WTC11 (cell line): ENCODE measurements around the gene TPX2. TPM values are rescaled to one million over a fixed set of nuclear protein-coding genes. Genes with fewer than 3 reads are reported as not detected.

ENCODE experiments used
- ATAC-seq: fragments of 200-7000 bp; cut with Tn5 transposase; 2 replicates; pipeline ENCODE4 v1.10.0; 2021; ENCODE audit warnings: mild to moderate bottlenecking, moderate library complexity
- CTCF ChIA-PET: fragments of 300-600 bp; sonication (Branson Sonifier 250); formaldehyde crosslinking; loops from one replicate; lab custom pipeline; 2021; ENCODE audit warnings: antibody characterized with exemption; lab: Charles Lee
- POLR2A ChIA-PET: fragments of 350-600 bp; sonication (Branson Sonifier 250); formaldehyde crosslinking; loops from one replicate; lab custom pipeline; 2021; ENCODE audit warnings: antibody characterized with exemption; lab: Charles Lee
- DNase-seq: peaks from one replicate; pipeline ENCODE4 v3.0.0; 2021; ENCODE audit warnings: low spot score
- H3K27ac Mint-ChIP-seq: 2 replicates; pipeline ENCODE4 v1.8.0; 2021; ENCODE audit warnings: mixed read lengths
- H3K27me3 Mint-ChIP-seq: 2 replicates; pipeline ENCODE4 v1.8.0; 2021; ENCODE audit warnings: low read depth, mild to moderate bottlenecking, moderate library complexity, mixed read lengths
- H3K36me3 Mint-ChIP-seq: 2 replicates; pipeline ENCODE4 v1.8.0; 2021; ENCODE audit warnings: mixed read lengths
- H3K4me1 Mint-ChIP-seq: 2 replicates; pipeline ENCODE4 v1.8.0; 2022; ENCODE audit warnings: mixed read lengths
- H3K4me3 Mint-ChIP-seq: 2 replicates; pipeline ENCODE4 v1.8.0; 2021; ENCODE audit warnings: mild to moderate bottlenecking, moderate library complexity, mixed read lengths
- H3K9me3 Mint-ChIP-seq: 2 replicates; pipeline ENCODE4 v1.8.0; 2021; ENCODE audit warnings: mixed read lengths
- ARID4B ChIP-seq: sonication (generic); formaldehyde crosslinking; IDR thresholded peaks from 2 replicates; pipeline ENCODE4 v1.8.0; 2023; ENCODE audit warnings: missing genetic modification reagents, mild to moderate bottlenecking, borderline replicate concordance
- E2F4 ChIP-seq: sonication (generic); formaldehyde crosslinking; IDR thresholded peaks from 2 replicates; pipeline ENCODE4 v1.8.1; 2022; ENCODE audit warnings: low read depth, mild to moderate bottlenecking, moderate library complexity, missing genetic modification reagents, borderline replicate concordance
- ELF4 ChIP-seq: sonication (generic); formaldehyde crosslinking; IDR thresholded peaks from 2 replicates; pipeline ENCODE4 v1.8.1; 2022; ENCODE audit warnings: low read depth, mild to moderate bottlenecking, moderate library complexity, missing genetic modification reagents
- EMX1 ChIP-seq: fragments of 250-450 bp; sonication (Bioruptor Pico); IDR thresholded peaks from 2 replicates; pipeline ENCODE4 v1.8.0; 2021; ENCODE audit warnings: mild to moderate bottlenecking
- FOXJ3 ChIP-seq: sonication (generic); formaldehyde crosslinking; IDR thresholded peaks from 2 replicates; pipeline ENCODE4 v1.9.0; 2021; ENCODE audit warnings: missing genetic modification reagents, mild to moderate bottlenecking, borderline replicate concordance
- GTF2I ChIP-seq: fragments of 250-450 bp; sonication (Bioruptor Pico); conservative IDR thresholded peaks from 2 replicates; pipeline ENCODE4 v1.4.0; 2021; ENCODE audit warnings: mild to moderate bottlenecking
- HMGA2 ChIP-seq: fragments of 250-450 bp; sonication (Bioruptor Pico); IDR thresholded peaks from 2 replicates; pipeline ENCODE4 v1.4.0; 2021; ENCODE audit warnings: mild to moderate bottlenecking, moderate library complexity
- IRF1 ChIP-seq: sonication (generic); formaldehyde crosslinking; IDR thresholded peaks from 2 replicates; pipeline ENCODE4 v1.8.0; 2023; ENCODE audit warnings: missing genetic modification reagents
- OVOL2 ChIP-seq: fragments of 250-450 bp; sonication (Bioruptor Pico); IDR thresholded peaks from 2 replicates; pipeline ENCODE4 v1.9.0; 2021; ENCODE audit warnings: mild to moderate bottlenecking, borderline replicate concordance
- STAT6 ChIP-seq: sonication (generic); formaldehyde crosslinking; conservative IDR thresholded peaks from 2 replicates; pipeline ENCODE4 v1.8.1; 2023; ENCODE audit warnings: mild to moderate bottlenecking, low read depth, missing genetic modification reagents, moderate library complexity
- TEAD4 ChIP-seq: sonication (generic); formaldehyde crosslinking; IDR thresholded peaks from 2 replicates; pipeline ENCODE4 v1.8.0; 2022; ENCODE audit warnings: mild to moderate bottlenecking, missing genetic modification reagents
- USF2 ChIP-seq: sonication (generic); formaldehyde crosslinking; IDR thresholded peaks from 2 replicates; pipeline ENCODE4 v1.8.1; 2023; ENCODE audit warnings: mild to moderate bottlenecking, missing genetic modification reagents, moderate library complexity
- ZBTB21 ChIP-seq: sonication (generic); formaldehyde crosslinking; IDR thresholded peaks from 2 replicates; pipeline ENCODE4 v1.8.1; 2023; ENCODE audit warnings: mild to moderate bottlenecking, missing genetic modification reagents, borderline replicate concordance
- ZNF232 ChIP-seq: sonication (generic); formaldehyde crosslinking; IDR thresholded peaks from 2 replicates; pipeline ENCODE4 v1.8.0; 2022; ENCODE audit warnings: mild to moderate bottlenecking, missing genetic modification reagents
- ZNF396 ChIP-seq: fragments of 250-450 bp; sonication (Bioruptor Pico); IDR thresholded peaks from 2 replicates; pipeline ENCODE4 v1.8.0; 2021; ENCODE audit warnings: mild to moderate bottlenecking, moderate library complexity, borderline replicate concordance
- ZNF671 ChIP-seq: fragments of 250-450 bp; sonication (Bioruptor Pico); IDR thresholded peaks from 2 replicates; pipeline ENCODE4 v1.8.0; 2021; ENCODE audit warnings: mild to moderate bottlenecking
- ZSCAN18 ChIP-seq: fragments of 250-450 bp; sonication (Bioruptor Pico); IDR thresholded peaks from 2 replicates; pipeline ENCODE4 v2.1.2; 2022; ENCODE audit warnings: mild to moderate bottlenecking, moderate library complexity
- total RNA-seq: library from RNA; stranded (reverse); gene quantifications from 3 replicates; pipeline ENCODE4 v1.2.3, GENCODE V29; 2021
- TF ChIP-seq, protein P1 (sequence below): fragments of 250-450 bp; sonication (Bioruptor Pico); IDR thresholded peaks from 2 replicates; pipeline ENCODE4 v1.8.0; 2021; ENCODE audit warnings: mild to moderate bottlenecking
- TF ChIP-seq, protein P2 (sequence below): sonication (generic); formaldehyde crosslinking; IDR thresholded peaks from 2 replicates; pipeline ENCODE4 v1.8.1; 2023; ENCODE audit warnings: mild to moderate bottlenecking, missing genetic modification reagents
- TF ChIP-seq, protein P3 (sequence below): sonication (generic); formaldehyde crosslinking; IDR thresholded peaks from 2 replicates; pipeline ENCODE4 v1.8.0; 2022; ENCODE audit warnings: mild to moderate bottlenecking, missing genetic modification reagents

The TPX2 gene
- total RNA-seq, 1 experiment from 2014 or later = 123 TPM

DNA sequence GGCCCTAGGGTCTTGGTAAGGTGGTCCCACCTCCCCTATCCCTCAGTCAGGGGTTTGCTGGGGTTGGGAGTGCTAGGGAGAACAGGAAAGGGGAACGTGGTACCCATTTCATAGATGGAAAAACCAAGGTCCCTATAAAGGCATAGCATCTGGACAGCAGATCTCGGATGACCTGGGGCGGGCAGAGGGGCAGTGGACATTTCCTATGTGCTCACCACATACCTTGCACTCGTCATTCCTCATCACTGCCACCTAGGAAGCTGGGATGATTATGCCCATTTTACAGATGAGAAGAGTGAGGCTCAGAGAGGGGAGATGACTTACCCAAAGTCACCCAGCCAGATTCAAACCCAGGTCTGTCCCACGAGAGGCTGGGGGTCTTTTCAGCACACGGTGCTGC, 92.1 kb downstream of the TPX2 start (continued):
- TF ChIP-seq ARID4B (CRISPR knock-in tag) = no peak
- TF ChIP-seq IRF1 (CRISPR knock-in tag) = no peak
- TF ChIP-seq ZNF232 (CRISPR knock-in tag) = no peak
- TF ChIP-seq USF2 = no peak
- no peak for TF ChIP-seq EMX1 (CRISPR knock-in tag)
- TF ChIP-seq, protein P1, sequence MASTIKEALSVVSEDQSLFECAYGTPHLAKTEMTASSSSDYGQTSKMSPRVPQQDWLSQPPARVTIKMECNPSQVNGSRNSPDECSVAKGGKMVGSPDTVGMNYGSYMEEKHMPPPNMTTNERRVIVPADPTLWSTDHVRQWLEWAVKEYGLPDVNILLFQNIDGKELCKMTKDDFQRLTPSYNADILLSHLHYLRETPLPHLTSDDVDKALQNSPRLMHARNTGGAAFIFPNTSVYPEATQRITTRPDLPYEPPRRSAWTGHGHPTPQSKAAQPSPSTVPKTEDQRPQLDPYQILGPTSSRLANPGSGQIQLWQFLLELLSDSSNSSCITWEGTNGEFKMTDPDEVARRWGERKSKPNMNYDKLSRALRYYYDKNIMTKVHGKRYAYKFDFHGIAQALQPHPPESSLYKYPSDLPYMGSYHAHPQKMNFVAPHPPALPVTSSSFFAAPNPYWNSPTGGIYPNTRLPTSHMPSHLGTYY = no peak
- TF ChIP-seq ZNF671 (CRISPR knock-in tag) = no peak
- TF ChIP-seq OVOL2 (CRISPR knock-in tag) = no peak
- no peak for TF ChIP-seq FOXJ3 (CRISPR knock-in tag)

- ChIA-PET POLR2A (no interaction called here), CTCF (interaction anchor here (0.6 to 3.0 kb wide), 3 partner anchors 9 to 274 kb away, joined by 3 to 22 read pairs (median 3); partner anchors contain the start of gene FOXS1)
- Mint-ChIP-seq H3K27ac (no peak overlapping the region), H3K4me1 (0 out of 2 replicates have a peak, but pooled peaks cover 4% of the 10 kb centered on the region), H3K4me3 (no peak overlapping the region), H3K9me3 (no peaks in the 10 kb centered on the region), H3K27me3 (no peaks in the 10 kb centered on the region), H3K36me3 (no peaks in the 10 kb centered on the region)
- DNase-seq (no peak), ATAC-seq (no peak)
- TF ChIP-seq, protein P2, sequence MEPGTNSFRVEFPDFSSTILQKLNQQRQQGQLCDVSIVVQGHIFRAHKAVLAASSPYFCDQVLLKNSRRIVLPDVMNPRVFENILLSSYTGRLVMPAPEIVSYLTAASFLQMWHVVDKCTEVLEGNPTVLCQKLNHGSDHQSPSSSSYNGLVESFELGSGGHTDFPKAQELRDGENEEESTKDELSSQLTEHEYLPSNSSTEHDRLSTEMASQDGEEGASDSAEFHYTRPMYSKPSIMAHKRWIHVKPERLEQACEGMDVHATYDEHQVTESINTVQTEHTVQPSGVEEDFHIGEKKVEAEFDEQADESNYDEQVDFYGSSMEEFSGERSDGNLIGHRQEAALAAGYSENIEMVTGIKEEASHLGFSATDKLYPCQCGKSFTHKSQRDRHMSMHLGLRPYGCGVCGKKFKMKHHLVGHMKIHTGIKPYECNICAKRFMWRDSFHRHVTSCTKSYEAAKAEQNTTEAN (CRISPR knock-in tag) = no peak
- TF ChIP-seq E2F4 (CRISPR knock-in tag) (no peak), ZSCAN18 (CRISPR knock-in tag) (no peak), ZBTB21 (CRISPR knock-in tag) (no peak), HMGA2 (CRISPR knock-in tag) (no peak), GTF2I (no peak), ZNF396 (no peak), ELF4 (CRISPR knock-in tag) (no peak), STAT6 (CRISPR knock-in tag) (no peak), TEAD4 (CRISPR knock-in tag) (no peak)
- TF ChIP-seq, protein P3, sequence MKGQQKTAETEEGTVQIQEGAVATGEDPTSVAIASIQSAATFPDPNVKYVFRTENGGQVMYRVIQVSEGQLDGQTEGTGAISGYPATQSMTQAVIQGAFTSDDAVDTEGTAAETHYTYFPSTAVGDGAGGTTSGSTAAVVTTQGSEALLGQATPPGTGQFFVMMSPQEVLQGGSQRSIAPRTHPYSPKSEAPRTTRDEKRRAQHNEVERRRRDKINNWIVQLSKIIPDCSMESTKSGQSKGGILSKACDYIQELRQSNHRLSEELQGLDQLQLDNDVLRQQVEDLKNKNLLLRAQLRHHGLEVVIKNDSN = no peak
Measured at GRCh38 chr20:31831771-31832306, 92.7 kb downstream of the TPX2 start.
